Measurements from ENCODE around the gene RNASE4. TPM values are rescaled to one million over a fixed set of nuclear protein-coding genes. Genes with fewer than 3 reads are reported as not detected.
"Not testable (repeated sequence)": the region's sequence is repeated elsewhere in the genome, so short reads cannot be mapped to it uniquely, and the experiment has no call there.

RNASE4 gene
- total RNA-seq, 5 donors from 2014 or later (not counting 1 experiment from before 2014, with no cell fraction given), result 0.46 to 0.86 (median 0.56) TPM; not detected in 1

DNA sequence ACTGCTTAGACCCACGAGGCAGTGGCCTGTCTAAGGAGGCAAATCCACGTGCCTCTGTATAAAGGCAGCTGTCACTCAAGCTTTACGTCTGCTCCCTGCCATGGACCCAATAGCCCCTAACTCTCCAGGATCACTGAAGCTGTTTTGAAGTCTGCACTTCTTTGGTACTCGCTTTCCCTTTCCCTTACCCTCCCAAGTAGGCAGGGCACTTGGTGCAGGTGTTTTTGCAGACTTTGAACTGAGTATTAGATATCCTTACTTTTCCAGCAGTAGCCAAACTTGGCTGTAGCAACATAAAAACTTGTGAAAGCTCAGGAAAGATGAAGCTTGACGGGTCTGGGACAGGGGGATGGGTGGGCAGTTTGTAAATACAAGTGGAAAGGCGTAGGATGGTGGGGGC lies 25.0 kb upstream of the RNASE4 start:
- DNase-seq, result no peak
- Mint-ChIP-seq H3K9me3 (no peaks in the 10 kb centered on the region), H3K27me3 (peaks cover 36 to 59% of the 10 kb centered on the region in 2 donors), H3K4me3 (no peak overlapping the region), H3K36me3 (no peaks in the 10 kb centered on the region), H3K4me1 (peaks cover 34 to 35% (median 35%) of the 10 kb centered on the region in 3 donors), H3K27ac (no peak overlapping the region)
- Histone ChIP-seq H3K27ac (ENCODE audit: low read length) (no peak overlapping the region), H3K4me1 (ENCODE audit: control insufficient read depth in 1 of 2, extremely low read depth in 1 of 2, insufficient read depth in 2 of 2, low read length in 2 of 2) (peaks cover 0 to 22% of the 10 kb centered on the region in 2 experiments), H3K9me3 (no peaks in the 10 kb centered on the region), H3K4me3 (ENCODE audit: control insufficient read depth in 1 of 2, extremely low read depth in 1 of 2, low read length in 1 of 2) (no peak overlapping the region), H3K27me3 (replicated peaks in 1 of 2; ENCODE audit: control insufficient read depth in 2 of 2, extremely low read depth in 1 of 2, insufficient read depth in 2 of 2, low read length in 1 of 2) (peaks cover 6 to 61% of the 10 kb centered on the region in 2 experiments), H3K36me3 (ENCODE audit: control insufficient read depth in 2 of 2, extremely low read depth in 1 of 2, insufficient read depth in 1 of 2, low read length in 1 of 2) (no peaks in the 10 kb centered on the region)
- WGBS (ENCODE audit: insufficient coverage), result 63% methylated on average over 5 of the region's 6 CpGs
- ChIA-PET POLR2A (no interaction called here), CTCF (interaction anchor here in 1 of 2 donors (0.8 kb wide), 1 partner anchor 36 kb away, joined by 3 read pairs; no protein-coding TSS in a partner anchor)
- ATAC-seq (replicated peaks in 1 of 4), result no peak

DNA sequence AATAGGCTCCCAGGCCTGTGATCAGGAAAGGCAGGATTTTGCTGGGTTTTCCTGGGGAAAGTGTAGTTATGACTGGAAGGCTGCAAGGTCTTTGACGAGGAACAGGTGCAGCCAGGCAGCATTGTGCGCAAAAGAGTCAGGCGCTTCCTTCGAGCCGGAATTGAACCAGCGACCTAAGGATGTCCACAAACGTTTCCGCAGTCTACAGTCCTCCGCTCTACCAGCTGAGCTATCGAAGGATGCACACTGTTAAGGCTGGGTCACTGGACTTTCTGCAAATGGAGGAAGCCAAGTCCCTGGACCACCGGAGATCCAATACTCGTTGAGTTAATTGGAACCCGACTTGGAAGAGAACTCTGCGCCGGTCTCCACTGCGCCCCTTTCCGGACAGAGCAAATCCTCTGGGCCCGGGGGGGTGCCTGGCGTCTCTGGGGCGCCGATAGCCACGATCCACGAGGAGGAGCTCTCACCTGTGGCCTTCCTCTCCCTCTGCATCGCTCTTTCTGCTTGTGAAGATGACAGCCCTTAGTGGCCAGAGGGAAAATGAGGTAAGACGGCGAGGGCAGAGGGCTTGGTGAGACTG lies 24.5 kb upstream of the RNASE4 start:
- no peak overlapping the region for H3K27ac ChIP-seq (ENCODE audit: low read length)
- 77% methylated on average over 23 of the region's 26 CpGs for WGBS (ENCODE audit: insufficient coverage)

DNA sequence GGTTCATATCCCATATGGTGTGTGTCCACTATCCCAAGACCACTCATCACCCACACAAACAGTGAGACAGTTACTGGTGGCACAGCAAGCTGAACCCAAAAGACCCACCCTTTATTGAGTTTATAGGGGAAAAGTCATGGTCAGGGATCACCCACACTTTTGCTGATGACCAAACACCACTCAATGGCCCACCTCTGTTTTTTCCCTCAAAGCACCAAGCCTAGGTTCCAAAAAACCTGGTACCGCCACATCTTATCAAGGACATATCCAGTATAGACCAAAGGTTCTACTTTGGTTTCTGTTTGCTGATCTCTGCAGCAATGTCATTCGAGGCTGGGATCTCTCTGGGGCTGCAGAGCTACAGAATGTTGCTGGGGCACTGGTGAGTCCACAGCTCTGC lies 23.2 kb upstream of the RNASE4 start:
- Mint-ChIP-seq H3K36me3 (no peaks in the 10 kb centered on the region), H3K9me3 (no peaks in the 10 kb centered on the region), H3K4me1 (peaks cover 32 to 35% (median 33%) of the 10 kb centered on the region in 3 donors), H3K27ac (no peak overlapping the region), H3K27me3 (peaks cover 22 to 43% of the 10 kb centered on the region in 2 donors), H3K4me3 (no peak overlapping the region)
- WGBS (ENCODE audit: insufficient coverage), result 64% methylated on average over 2 of the region's 2 CpGs
- POLR2A ChIA-PET, result interaction anchor here in 1 of 2 donors (0.6 kb wide), 2 partner anchors 333 to 436 kb away, joined by 4 to 7 read pairs; no protein-coding TSS in a partner anchor
- CTCF ChIA-PET, result interaction anchor here (0.7 to 1.3 kb wide), 2 partner anchors 30 kb away, joined by 3 to 5 read pairs; no protein-coding TSS in a partner anchor
- ATAC-seq (replicated peaks in 1 of 4) (no peak), DNase-seq (no peak)
- Histone ChIP-seq H3K4me1 (ENCODE audit: control insufficient read depth in 1 of 2, extremely low read depth in 1 of 2, insufficient read depth in 2 of 2, low read length in 2 of 2) (peaks cover 0 to 22% of the 10 kb centered on the region in 2 experiments), H3K27me3 (replicated peaks in 1 of 2; ENCODE audit: control insufficient read depth in 2 of 2, extremely low read depth in 1 of 2, insufficient read depth in 2 of 2, low read length in 1 of 2) (peaks cover 2 to 50% of the 10 kb centered on the region in 2 experiments), H3K4me3 (ENCODE audit: control insufficient read depth in 1 of 2, extremely low read depth in 1 of 2, low read length in 1 of 2) (no peak overlapping the region), H3K9me3 (no peaks in the 10 kb centered on the region), H3K27ac (ENCODE audit: low read length) (no peak overlapping the region), H3K36me3 (ENCODE audit: control insufficient read depth in 2 of 2, extremely low read depth in 1 of 2, insufficient read depth in 1 of 2, low read length in 1 of 2) (no peaks in the 10 kb centered on the region)

More for the DNA sequence above, 24.5 kb upstream of the RNASE4 start:
- no peak overlapping the region for H3K4me3 ChIP-seq (ENCODE audit: control insufficient read depth in 1 of 2, extremely low read depth in 1 of 2, low read length in 1 of 2)
- POLR2A ChIA-PET, result no interaction called here
- H3K4me1 ChIP-seq (ENCODE audit: control insufficient read depth in 1 of 2, extremely low read depth in 1 of 2, insufficient read depth in 2 of 2, low read length in 2 of 2), result peaks cover 0 to 22% of the 10 kb centered on the region in 2 experiments
- peaks cover 6 to 61% of the 10 kb centered on the region in 2 experiments for H3K27me3 ChIP-seq (replicated peaks in 1 of 2; ENCODE audit: control insufficient read depth in 2 of 2, extremely low read depth in 1 of 2, insufficient read depth in 2 of 2, low read length in 1 of 2)
- Mint-ChIP-seq H3K4me3 (no peak overlapping the region), H3K4me1 (peaks cover 32 to 35% (median 33%) of the 10 kb centered on the region in 3 donors), H3K27me3 (peaks cover 34 to 55% of the 10 kb centered on the region in 2 donors), H3K27ac (no peak overlapping the region), H3K9me3 (no peaks in the 10 kb centered on the region), H3K36me3 (no peaks in the 10 kb centered on the region)
- CTCF ChIA-PET, result interaction anchor here in 1 of 2 donors (0.8 kb wide), 1 partner anchor 36 kb away, joined by 3 read pairs; no protein-coding TSS in a partner anchor
- ATAC-seq (replicated peaks in 1 of 4), result no peak
- no peaks in the 10 kb centered on the region for H3K36me3 ChIP-seq (ENCODE audit: control insufficient read depth in 2 of 2, extremely low read depth in 1 of 2, insufficient read depth in 1 of 2, low read length in 1 of 2)
- H3K9me3 ChIP-seq, result no peaks in the 10 kb centered on the region
- DNase-seq, result no peak

DNA sequence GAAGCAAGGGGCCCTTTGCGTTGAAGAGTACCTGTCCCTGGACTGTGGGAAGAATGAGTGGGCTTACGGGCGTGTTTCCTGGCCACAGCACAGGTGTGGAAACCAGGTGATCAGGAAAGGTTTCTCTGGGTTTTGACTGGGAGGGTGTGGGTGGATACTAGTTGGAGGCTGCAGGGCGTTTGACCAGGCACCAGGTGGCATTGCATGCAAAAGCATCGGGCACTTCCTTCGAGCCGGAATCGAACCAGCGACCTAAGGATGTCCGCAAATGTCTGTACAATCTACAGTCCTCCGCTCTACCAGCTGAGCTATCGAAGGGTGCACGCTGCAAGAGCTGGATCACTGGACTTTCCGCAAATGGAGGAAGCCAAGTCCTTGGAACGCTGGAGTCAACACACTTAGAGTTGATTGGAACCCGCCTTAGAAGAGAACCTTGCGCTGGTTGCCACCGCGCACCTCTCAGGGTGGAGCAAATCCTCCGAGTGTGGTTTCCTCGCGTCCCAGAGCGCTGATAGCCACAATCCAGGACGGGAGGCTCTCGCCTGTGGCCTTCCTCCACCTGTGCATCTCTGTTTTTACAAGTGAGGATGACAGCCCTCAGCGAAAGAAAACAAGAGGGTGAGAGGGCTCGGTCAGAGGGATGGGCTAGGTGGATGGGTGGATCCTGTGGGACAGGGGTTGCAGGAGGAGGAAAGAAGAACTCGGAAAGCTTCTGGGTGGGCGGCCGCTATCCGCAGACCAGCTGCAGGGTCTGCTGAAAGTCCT lies 21.2 kb upstream of the RNASE4 start:
- ATAC-seq (replicated peaks in 1 of 4), result peak; percentile 83 to 92 (median 89)
- H3K4me1 Mint-ChIP-seq, result peaks cover 28 to 32% (median 32%) of the 10 kb centered on the region in 3 donors
- 2% methylated on average over 25 of the region's 31 CpGs for WGBS (ENCODE audit: insufficient coverage)
- Histone ChIP-seq H3K27ac (ENCODE audit: low read length) (no peak overlapping the region), H3K4me1 (ENCODE audit: control insufficient read depth in 1 of 2, extremely low read depth in 1 of 2, insufficient read depth in 2 of 2, low read length in 2 of 2) (peaks cover 4 to 22% of the 10 kb centered on the region in 2 experiments), H3K9me3 (no peaks in the 10 kb centered on the region), H3K27me3 (replicated peaks in 1 of 2; ENCODE audit: control insufficient read depth in 2 of 2, extremely low read depth in 1 of 2, insufficient read depth in 2 of 2, low read length in 1 of 2) (peaks cover 0 to 33% of the 10 kb centered on the region in 2 experiments), H3K4me3 (ENCODE audit: control insufficient read depth in 1 of 2, extremely low read depth in 1 of 2, low read length in 1 of 2) (peak overlapping the region; percentile 11 to 50), H3K36me3 (ENCODE audit: control insufficient read depth in 2 of 2, extremely low read depth in 1 of 2, insufficient read depth in 1 of 2, low read length in 1 of 2) (no peaks in the 10 kb centered on the region)
- H3K36me3 Mint-ChIP-seq, result no peaks in the 10 kb centered on the region
- peak overlapping the region; percentile 66 to 84 (median 71) for H3K4me3 Mint-ChIP-seq
- peaks cover 12 to 25% of the 10 kb centered on the region in 2 donors for H3K27me3 Mint-ChIP-seq
- ChIA-PET CTCF (interaction anchor here (0.6 to 4.1 kb wide), 11 partner anchors 11 to 590 kb away, joined by 3 to 35 read pairs (median 5); partner anchors contain the start of gene RNASE4 (in 1 of the 2)), POLR2A (interaction anchor here in 1 of 2 donors (0.6 kb wide), 1 partner anchor 32 kb away, joined by 3 read pairs; no protein-coding TSS in a partner anchor)
- peak; percentile 44 to 85 (median 69) for DNase-seq
- peak overlapping the region in 1 of 2 donors; percentile 33 for H3K27ac Mint-ChIP-seq
- peaks cover 0 to 4% (median 0%) of the 10 kb centered on the region in 3 donors for H3K9me3 Mint-ChIP-seq

DNA sequence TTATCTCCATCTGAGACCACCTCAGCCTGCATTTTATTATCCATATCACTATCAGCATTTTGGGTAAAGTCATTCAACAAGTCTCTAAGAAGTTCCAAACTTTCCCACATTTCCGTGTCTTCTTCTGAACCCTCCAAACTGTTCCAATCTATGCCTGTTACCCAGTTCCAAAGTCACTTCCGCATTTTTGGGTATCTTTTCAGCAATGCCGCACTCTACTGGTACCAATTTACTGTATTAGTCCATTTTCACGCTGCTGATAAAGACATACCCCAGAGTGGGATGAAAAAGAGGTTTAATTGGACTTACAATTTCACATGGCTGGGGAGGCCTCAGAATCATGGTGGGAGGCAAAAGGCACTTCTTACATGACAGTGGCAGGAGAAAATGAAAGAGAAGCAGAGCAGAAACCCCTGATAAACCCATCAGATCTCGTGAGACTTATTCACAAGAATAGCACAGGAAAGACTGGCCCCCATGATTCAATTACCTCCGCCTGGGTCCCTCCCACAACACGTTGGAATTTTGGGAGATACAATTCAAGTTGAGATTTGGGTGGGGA lies 17.9 kb upstream of the RNASE4 start:
- H3K36me3 Mint-ChIP-seq; H3K27me3 Mint-ChIP-seq; H3K27ac Mint-ChIP-seq; ATAC-seq (replicated peaks in 1 of 4); POLR2A ChIA-PET; CTCF ChIA-PET; H3K9me3 ChIP-seq; H3K4me3 ChIP-seq (ENCODE audit: control insufficient read depth in 1 of 2, extremely low read depth in 1 of 2, low read length in 1 of 2); H3K27ac ChIP-seq (ENCODE audit: low read length); H3K27me3 ChIP-seq (replicated peaks in 1 of 2; ENCODE audit: control insufficient read depth in 2 of 2, extremely low read depth in 1 of 2, insufficient read depth in 2 of 2, low read length in 1 of 2); H3K9me3 Mint-ChIP-seq; H3K36me3 ChIP-seq (ENCODE audit: control insufficient read depth in 2 of 2, extremely low read depth in 1 of 2, insufficient read depth in 1 of 2, low read length in 1 of 2); DNase-seq; H3K4me3 Mint-ChIP-seq: not testable (repeated sequence)
- peaks cover 4 to 21% of the 10 kb centered on the region in 2 experiments for H3K4me1 ChIP-seq (ENCODE audit: control insufficient read depth in 1 of 2, extremely low read depth in 1 of 2, insufficient read depth in 2 of 2, low read length in 2 of 2)
- 100% methylated on average over 1 of the region's 7 CpGs for WGBS (ENCODE audit: insufficient coverage)
- peaks cover 29 to 38% (median 37%) of the 10 kb centered on the region in 3 donors for H3K4me1 Mint-ChIP-seq

DNA sequence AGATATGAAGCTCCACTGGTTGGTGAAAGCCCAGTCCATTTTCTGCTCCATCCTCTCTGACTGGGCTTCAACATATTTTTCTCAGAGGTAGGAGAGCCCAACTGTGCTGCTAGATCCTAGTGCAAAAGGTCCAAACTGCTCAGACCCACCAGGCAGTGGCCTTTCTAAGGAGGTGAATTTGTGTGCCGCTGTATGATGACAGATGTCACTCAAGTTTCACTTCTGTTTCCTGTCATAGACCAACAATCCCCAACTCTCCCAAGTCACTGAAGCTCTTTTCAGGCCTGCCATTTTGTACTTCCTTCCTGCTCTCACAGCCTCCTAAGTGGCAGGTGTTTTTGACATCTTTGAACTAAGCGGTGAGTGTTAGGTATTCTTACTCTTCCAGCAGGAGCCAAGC lies 16.4 kb upstream of the RNASE4 start:
- Histone ChIP-seq H3K4me3 (ENCODE audit: control insufficient read depth in 1 of 2, extremely low read depth in 1 of 2, low read length in 1 of 2) (no peak overlapping the region), H3K36me3 (ENCODE audit: control insufficient read depth in 2 of 2, extremely low read depth in 1 of 2, insufficient read depth in 1 of 2, low read length in 1 of 2) (no peaks in the 10 kb centered on the region), H3K9me3 (no peaks in the 10 kb centered on the region), H3K27ac (ENCODE audit: low read length) (peak overlapping the region; percentile 7), H3K4me1 (ENCODE audit: control insufficient read depth in 1 of 2, extremely low read depth in 1 of 2, insufficient read depth in 2 of 2, low read length in 2 of 2) (peaks cover 4 to 19% of the 10 kb centered on the region in 2 experiments), H3K27me3 (replicated peaks in 1 of 2; ENCODE audit: control insufficient read depth in 2 of 2, extremely low read depth in 1 of 2, insufficient read depth in 2 of 2, low read length in 1 of 2) (peaks cover 0 to 9% of the 10 kb centered on the region in 2 experiments)
- H3K4me1 Mint-ChIP-seq, result peaks cover 21 to 29% (median 28%) of the 10 kb centered on the region in 3 donors
- peak in 1 of 4 experiments; percentile 36 for ATAC-seq (replicated peaks in 1 of 4)
- WGBS (ENCODE audit: insufficient coverage), result 20% methylated on average over 1 of the region's 2 CpGs
- H3K36me3 Mint-ChIP-seq, result no peaks in the 10 kb centered on the region
- H3K27ac Mint-ChIP-seq, result peak overlapping the region; percentile 73 to 83
- no peak for DNase-seq
- CTCF ChIA-PET, result interaction anchor here (0.6 to 1.4 kb wide), 3 partner anchors 24 to 322 kb away, joined by 3 to 6 read pairs (median 3); no protein-coding TSS in a partner anchor
- H3K9me3 Mint-ChIP-seq, result peaks cover 0 to 6% (median 0%) of the 10 kb centered on the region in 3 donors
- H3K4me3 Mint-ChIP-seq, result no peak overlapping the region
- POLR2A ChIA-PET, result interaction anchor here in 1 of 2 donors (0.6 kb wide), 1 partner anchor 606 kb away, joined by 5 read pairs; no protein-coding TSS in a partner anchor
- peaks cover 0 to 4% of the 10 kb centered on the region in 2 donors for H3K27me3 Mint-ChIP-seq
